SK-N-SH treated with all-trans-retinoic acid at 6 μM for 48 hours (cell line): ENCODE results near the gene PIMREG.

Experiments used
- ATAC-seq: fragments of 200-7000 bp; cut with Tn5 transposase; 3 replicates; pipeline ENCODE4 v1.9.1; 2020; ENCODE audit warnings: mild to moderate bottlenecking, moderate library complexity
- ARNTL ChIP-seq: fragments of 450-650 bp; formaldehyde crosslinking; IDR thresholded peaks from 2 replicates; pipeline ENCODE4 v1.5.0; 2020; ENCODE audit warnings: low read depth, mild to moderate bottlenecking, moderate library complexity, borderline replicate concordance
- CREB5 ChIP-seq: fragments of 250-450 bp; sonication (Bioruptor Pico); IDR thresholded peaks from 2 replicates; pipeline ENCODE4 v1.5.1; 2020; ENCODE audit warnings: low read depth, mild to moderate bottlenecking, moderate library complexity
- CSRNP3 ChIP-seq: fragments of 250-450 bp; sonication (Bioruptor Pico); IDR thresholded peaks from 2 replicates; pipeline ENCODE4 v1.5.1; 2021; ENCODE audit warnings: mild to moderate bottlenecking, moderate library complexity
- ESRRG ChIP-seq: fragments of 250-450 bp; sonication (Bioruptor Pico); IDR thresholded peaks from 2 replicates; pipeline ENCODE4 v1.6.1; 2021; ENCODE audit warnings: mild to moderate bottlenecking
- GLIS3 ChIP-seq: fragments of 250-450 bp; sonication (Bioruptor Pico); IDR thresholded peaks from 2 replicates; pipeline ENCODE4 v1.5.0; 2020; ENCODE audit warnings: mild to moderate bottlenecking, moderate library complexity
- ISL1 ChIP-seq: fragments of 250-450 bp; sonication (Bioruptor Pico); IDR thresholded peaks from 2 replicates; pipeline ENCODE4 v2.1.2; 2022; ENCODE audit warnings: mild to moderate bottlenecking, moderate library complexity
- OSR1 ChIP-seq: fragments of 250-450 bp; sonication (Bioruptor Pico); IDR thresholded peaks from 2 replicates; pipeline ENCODE4 v1.8.0; 2022; ENCODE audit warnings: moderate library complexity, mild to moderate bottlenecking, inconsistent platforms
- POU6F1 ChIP-seq: fragments of 250-450 bp; sonication (Bioruptor Pico); IDR thresholded peaks from 2 replicates; pipeline ENCODE4 v1.8.0; 2021; ENCODE audit warnings: low read depth, mild to moderate bottlenecking, moderate library complexity, borderline replicate concordance
- RARB ChIP-seq: fragments of 250-450 bp; sonication (Bioruptor Pico); IDR thresholded peaks from 2 replicates; pipeline ENCODE4 v1.8.0; 2021; ENCODE audit warnings: mild to moderate bottlenecking, moderate library complexity
- SNAI2 ChIP-seq: fragments of 250-450 bp; sonication (Bioruptor Pico); IDR thresholded peaks from 2 replicates; pipeline ENCODE4 v1.5.0; 2020; ENCODE audit warnings: mild to moderate bottlenecking, moderate library complexity
- TOX ChIP-seq: fragments of 250-450 bp; sonication (Bioruptor Pico); IDR thresholded peaks from 2 replicates; pipeline ENCODE4 v1.8.0; 2021; ENCODE audit warnings: mild to moderate bottlenecking, moderate library complexity, borderline replicate concordance
- TSHZ2 ChIP-seq: fragments of 250-450 bp; sonication (Bioruptor Pico); IDR thresholded peaks from 2 replicates; pipeline ENCODE4 v1.5.0; 2020; ENCODE audit warnings: mild to moderate bottlenecking, moderate library complexity
- ZFP3 ChIP-seq: fragments of 250-450 bp; sonication (Bioruptor Pico); IDR thresholded peaks from 2 replicates; pipeline ENCODE4 v1.5.0; 2020; ENCODE audit warnings: mild to moderate bottlenecking, moderate library complexity
- ZFP30 ChIP-seq: fragments of 450-650 bp; formaldehyde crosslinking; IDR thresholded peaks from 2 replicates; pipeline ENCODE4 v1.5.0; 2022; ENCODE audit warnings: mild to moderate bottlenecking, moderate library complexity
- ZNF8 ChIP-seq: fragments of 450-650 bp; formaldehyde crosslinking; IDR thresholded peaks from 2 replicates; pipeline ENCODE4 v1.5.0; 2020; ENCODE audit warnings: mild to moderate bottlenecking, moderate library complexity

The PIMREG gene

GRCh38 chr17:6465206-6466003, 21.1 kb downstream of the PIMREG start:
- TF ChIP-seq ARNTL (no peak), OSR1 (CRISPR knock-in tag) (no peak), TOX (CRISPR knock-in tag) (no peak), POU6F1 (CRISPR knock-in tag) (no peak), RARB (no peak), CSRNP3 (no peak), SNAI2 (CRISPR knock-in tag) (no peak), ZFP30 (CRISPR knock-in tag) (no peak), TSHZ2 (CRISPR knock-in tag) (no peak)
- ATAC-seq, result no peak

GRCh38 chr17:6467567-6467966, 23.3 kb downstream of the PIMREG start:
- no peak for ATAC-seq
- peak; percentile 94 for TF ChIP-seq ZFP3 (CRISPR knock-in tag)
- TF ChIP-seq TSHZ2 (CRISPR knock-in tag), result no peak
- TF ChIP-seq, all 23 proteins: peak for 1

- TF ChIP-seq CREB5, result no peak
- TF ChIP-seq TSHZ2 (CRISPR knock-in tag), result no peak
- TF ChIP-seq ARNTL, result no peak
- TF ChIP-seq ZNF8 (CRISPR knock-in tag), result no peak
- TF ChIP-seq ZFP3 (CRISPR knock-in tag), result no peak
- no peak for TF ChIP-seq ZFP30 (CRISPR knock-in tag)
- TF ChIP-seq ESRRG (CRISPR knock-in tag), result no peak
- no peak for TF ChIP-seq OSR1 (CRISPR knock-in tag)
- TF ChIP-seq GLIS3 (CRISPR knock-in tag), result no peak
- TF ChIP-seq RARB, result no peak
- no peak for TF ChIP-seq ISL1
- no peak for ATAC-seq
Measured at GRCh38 chr17:6468051-6468790, 24.0 kb downstream of the PIMREG start.
